22Rv1 (cell line): Measurements from ENCODE around the gene LYPD1.
"Not testable (repeated sequence)": the region's sequence is repeated elsewhere in the genome, so short reads cannot be mapped to it uniquely, and the experiment has no call there.

Source experiments
- ZFX ChIP-seq: fragments of 450-650 bp; IDR thresholded peaks from 2 replicates; pipeline ENCODE4 v1.6.1; 2017; ENCODE audit warnings: antibody characterized with exemption, borderline replicate concordance
- TF ChIP-seq, protein P1 (sequence below): fragments of 450-650 bp; IDR thresholded peaks from 2 replicates; pipeline ENCODE4 v1.5.1; 2017; ENCODE audit warnings: mild to moderate bottlenecking

DNA sequence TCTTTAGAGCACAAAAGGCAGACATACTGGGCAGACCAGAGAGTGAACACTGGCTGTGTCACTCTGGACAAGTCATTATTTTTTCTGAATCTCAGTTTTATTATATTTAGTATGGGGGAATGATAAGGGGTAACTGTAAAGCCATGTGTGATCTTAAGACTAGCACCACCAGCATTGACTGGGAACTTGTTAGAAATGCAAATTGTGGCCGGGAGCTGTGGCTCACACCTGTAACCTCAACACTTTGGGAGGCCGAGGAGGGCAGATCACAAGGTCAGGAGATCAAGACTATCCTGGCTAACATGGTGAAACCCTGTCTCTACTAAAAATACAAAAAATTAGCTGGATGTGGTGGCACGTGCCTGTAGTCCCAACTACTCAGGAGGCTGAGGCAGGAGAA lies 28.3 kb upstream of the LYPD1 start:
- TF ChIP-seq, protein P1, sequence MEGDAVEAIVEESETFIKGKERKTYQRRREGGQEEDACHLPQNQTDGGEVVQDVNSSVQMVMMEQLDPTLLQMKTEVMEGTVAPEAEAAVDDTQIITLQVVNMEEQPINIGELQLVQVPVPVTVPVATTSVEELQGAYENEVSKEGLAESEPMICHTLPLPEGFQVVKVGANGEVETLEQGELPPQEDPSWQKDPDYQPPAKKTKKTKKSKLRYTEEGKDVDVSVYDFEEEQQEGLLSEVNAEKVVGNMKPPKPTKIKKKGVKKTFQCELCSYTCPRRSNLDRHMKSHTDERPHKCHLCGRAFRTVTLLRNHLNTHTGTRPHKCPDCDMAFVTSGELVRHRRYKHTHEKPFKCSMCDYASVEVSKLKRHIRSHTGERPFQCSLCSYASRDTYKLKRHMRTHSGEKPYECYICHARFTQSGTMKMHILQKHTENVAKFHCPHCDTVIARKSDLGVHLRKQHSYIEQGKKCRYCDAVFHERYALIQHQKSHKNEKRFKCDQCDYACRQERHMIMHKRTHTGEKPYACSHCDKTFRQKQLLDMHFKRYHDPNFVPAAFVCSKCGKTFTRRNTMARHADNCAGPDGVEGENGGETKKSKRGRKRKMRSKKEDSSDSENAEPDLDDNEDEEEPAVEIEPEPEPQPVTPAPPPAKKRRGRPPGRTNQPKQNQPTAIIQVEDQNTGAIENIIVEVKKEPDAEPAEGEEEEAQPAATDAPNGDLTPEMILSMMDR = not testable (repeated sequence)
- not testable (repeated sequence) for TF ChIP-seq ZFX
